Stomach (tissue), 4 donors: ENCODE data around the gene WBP4.

Experiments
- EP300 ChIP-seq: sonication (generic); formaldehyde crosslinking; IDR thresholded peaks from one replicate; pipeline ENCODE4 v1.6.1; 2017; ENCODE audit warnings: antibody characterized with exemption
- POLR2A ChIP-seq, 4 donors: fragments of 450-650 bp; IDR thresholded peaks; one replicate each; pipeline ENCODE4 v1.6.1; 2016; ENCODE audit warnings: antibody characterized with exemption in 4 of 4, control low read depth in 2 of 4, mild to moderate bottlenecking in 1 of 4, moderate library complexity in 1 of 4
- POLR2AphosphoS5 ChIP-seq, 3 donors: sonication (generic); formaldehyde crosslinking; IDR thresholded peaks; one replicate each; pipeline ENCODE4 v1.6.1; 2016; ENCODE audit warnings: antibody characterized with exemption in 3 of 3
- TF ChIP-seq, protein P1 (sequence below), 7 experiments: fragments of 450-650 bp in 4 of 7; fragments of 200-600 bp in 3 of 7; sonication (generic) in 3 of 7; IDR thresholded peaks; one replicate each; pipeline ENCODE4 v1.5.1; 2016 to 2019; ENCODE audit warnings: antibody characterized with exemption in 7 of 7, control low read depth in 2 of 7, mild to moderate bottlenecking in 1 of 7

DNA sequence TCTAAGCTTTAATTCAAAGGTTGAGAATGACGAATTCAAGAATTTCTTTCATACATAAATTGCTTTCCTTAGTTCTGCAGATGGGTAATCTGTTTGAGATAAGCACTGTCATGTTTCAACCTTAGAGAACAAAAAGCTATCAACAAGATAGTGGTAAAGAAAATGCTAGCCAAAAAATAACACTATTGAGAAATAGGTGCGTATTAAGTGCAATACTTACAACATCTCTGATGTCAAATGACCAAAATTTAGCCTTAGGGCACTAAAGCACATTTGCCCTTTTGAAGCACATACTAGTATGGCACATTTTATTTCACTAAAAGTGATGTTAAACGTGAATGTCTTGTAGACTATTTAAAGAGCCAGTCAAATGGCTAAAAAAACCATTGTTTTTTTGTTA lies 66.4 kb downstream of the WBP4 start:
- TF ChIP-seq, protein P1, sequence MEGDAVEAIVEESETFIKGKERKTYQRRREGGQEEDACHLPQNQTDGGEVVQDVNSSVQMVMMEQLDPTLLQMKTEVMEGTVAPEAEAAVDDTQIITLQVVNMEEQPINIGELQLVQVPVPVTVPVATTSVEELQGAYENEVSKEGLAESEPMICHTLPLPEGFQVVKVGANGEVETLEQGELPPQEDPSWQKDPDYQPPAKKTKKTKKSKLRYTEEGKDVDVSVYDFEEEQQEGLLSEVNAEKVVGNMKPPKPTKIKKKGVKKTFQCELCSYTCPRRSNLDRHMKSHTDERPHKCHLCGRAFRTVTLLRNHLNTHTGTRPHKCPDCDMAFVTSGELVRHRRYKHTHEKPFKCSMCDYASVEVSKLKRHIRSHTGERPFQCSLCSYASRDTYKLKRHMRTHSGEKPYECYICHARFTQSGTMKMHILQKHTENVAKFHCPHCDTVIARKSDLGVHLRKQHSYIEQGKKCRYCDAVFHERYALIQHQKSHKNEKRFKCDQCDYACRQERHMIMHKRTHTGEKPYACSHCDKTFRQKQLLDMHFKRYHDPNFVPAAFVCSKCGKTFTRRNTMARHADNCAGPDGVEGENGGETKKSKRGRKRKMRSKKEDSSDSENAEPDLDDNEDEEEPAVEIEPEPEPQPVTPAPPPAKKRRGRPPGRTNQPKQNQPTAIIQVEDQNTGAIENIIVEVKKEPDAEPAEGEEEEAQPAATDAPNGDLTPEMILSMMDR (IDR thresholded peaks at IDR 0.05), result no peak
- TF ChIP-seq POLR2AphosphoS5 (IDR thresholded peaks at IDR 0.05), result no peak
- no peak for TF ChIP-seq POLR2A (IDR thresholded peaks at IDR 0.05)
- TF ChIP-seq EP300, result no peak
